NCI-H1436 (cell line): ENCODE measurements around the gene GPR183.

Source experiments
- DNase-seq: peaks from one replicate; lab custom pipeline; 2025; lab: John Stamatoyannopoulos, UW

GPR183 gene

DNA sequence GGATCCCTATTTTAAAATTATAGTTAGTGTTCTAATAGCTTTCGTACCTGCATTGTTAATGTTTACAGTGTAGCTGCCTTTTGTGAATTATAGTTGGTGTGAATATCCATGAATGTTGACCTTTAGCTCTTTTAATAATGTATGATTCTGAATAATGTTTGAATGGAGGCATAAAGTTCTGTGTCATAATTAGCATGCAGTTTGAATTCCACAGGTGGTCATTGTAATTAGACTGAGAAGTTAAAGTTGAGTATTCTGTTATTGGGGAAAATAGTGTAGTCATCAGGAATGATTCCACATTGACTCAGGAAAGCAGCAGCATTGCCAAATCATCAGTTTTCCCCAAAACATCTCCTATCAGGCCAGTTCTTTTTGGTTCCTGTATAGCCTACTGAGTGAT, 61.1 kb downstream of the GPR183 start:
- no peak for DNase-seq
